Measurements from ENCODE around the gene SLC35E1.
A peak's percentile ranks its signal among the peaks of the same experiment; 100 is the strongest.

SLC35E1 gene

DNA sequence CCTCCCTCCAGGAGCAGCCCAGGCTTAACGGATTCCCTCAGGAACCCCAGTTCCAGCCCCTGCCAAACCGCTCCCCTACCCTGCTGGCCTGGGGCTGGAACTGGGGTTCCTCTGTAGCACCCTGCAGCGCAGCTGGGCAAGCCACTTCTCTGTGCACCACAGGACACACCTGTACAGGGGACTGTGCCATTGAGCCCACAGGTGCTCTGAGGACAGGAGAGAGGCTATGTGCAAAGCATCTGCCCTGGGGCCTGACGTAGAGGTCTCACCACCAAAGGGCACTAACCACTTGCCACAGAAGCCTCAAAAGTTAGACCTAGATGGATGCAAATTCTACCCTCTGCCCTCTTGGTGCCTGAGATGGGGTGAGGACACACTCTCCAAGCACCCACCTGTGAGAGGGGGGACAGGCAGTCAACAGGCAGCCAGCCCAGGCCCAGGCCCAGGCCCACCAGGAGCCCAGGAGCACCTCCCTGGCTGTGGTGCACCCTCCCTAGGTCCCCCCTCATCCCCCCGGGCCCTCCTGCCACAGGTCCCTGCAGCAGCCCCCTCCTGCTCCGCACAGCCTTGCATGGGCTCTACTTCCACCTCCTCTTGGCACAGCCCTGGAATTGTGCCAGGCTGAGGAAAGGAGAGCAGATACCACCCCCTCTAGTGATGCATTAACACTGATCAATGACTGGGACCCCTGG lies 27.6 kb upstream of the SLC35E1 start:
- DNase-seq (ENCODE audit: insufficient read length, low spot score) (no peak), FAIRE-seq (no peak)

DNA sequence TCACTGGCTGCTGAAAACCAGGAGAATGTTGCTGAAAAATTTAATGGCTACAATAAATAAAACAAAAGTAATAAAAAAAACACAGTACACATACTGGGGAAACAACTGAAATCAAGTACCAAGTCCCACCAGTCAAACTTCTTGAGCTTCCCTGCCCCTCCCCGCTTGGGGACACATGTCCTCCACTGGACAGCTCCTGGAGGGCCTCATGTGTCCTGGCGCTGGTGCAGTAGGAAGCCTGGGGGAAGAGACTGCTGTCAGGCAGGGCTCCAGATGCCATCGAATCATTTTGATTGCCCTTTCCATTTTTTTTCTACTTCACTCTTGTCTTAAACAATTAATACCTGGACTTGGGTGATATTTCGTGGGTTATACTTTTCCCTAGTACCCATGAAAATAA lies 26.6 kb upstream of the SLC35E1 start:
- FAIRE-seq = no peak
- no peak for DNase-seq (ENCODE audit: insufficient read length, low spot score)

GRCh38 chr19:16596399-16596798 lies 24.2 kb upstream of the SLC35E1 start:
- no peak for FAIRE-seq
- DNase-seq (ENCODE audit: insufficient read length, low spot score) = no peak

DNA sequence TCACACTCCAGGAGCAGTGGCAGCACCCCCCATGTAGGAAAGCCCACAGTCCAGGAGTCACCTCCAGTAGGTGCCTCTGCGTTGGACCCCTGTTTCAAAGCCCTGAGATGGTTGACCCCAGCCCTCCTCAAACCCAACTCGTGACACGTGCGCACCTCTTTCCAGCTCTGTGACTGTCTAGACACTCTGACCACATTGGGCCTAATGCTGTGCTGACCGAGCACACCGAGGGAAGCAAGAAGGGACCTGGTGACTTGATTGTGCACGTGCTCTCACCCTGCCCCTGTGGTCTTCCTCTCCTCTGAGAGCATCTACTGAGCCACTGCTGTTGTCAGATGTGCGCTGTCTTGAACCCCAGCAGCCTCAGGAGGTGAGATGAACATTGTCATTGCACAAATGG lies 22.9 kb upstream of the SLC35E1 start:
- FAIRE-seq (no peak), DNase-seq (ENCODE audit: insufficient read length, low spot score) (no peak)

GRCh38 chr19:16594681-16595091 lies 22.5 kb upstream of the SLC35E1 start:
- FAIRE-seq = peak; percentile 4
- no peak for DNase-seq (ENCODE audit: insufficient read length, low spot score)

DNA sequence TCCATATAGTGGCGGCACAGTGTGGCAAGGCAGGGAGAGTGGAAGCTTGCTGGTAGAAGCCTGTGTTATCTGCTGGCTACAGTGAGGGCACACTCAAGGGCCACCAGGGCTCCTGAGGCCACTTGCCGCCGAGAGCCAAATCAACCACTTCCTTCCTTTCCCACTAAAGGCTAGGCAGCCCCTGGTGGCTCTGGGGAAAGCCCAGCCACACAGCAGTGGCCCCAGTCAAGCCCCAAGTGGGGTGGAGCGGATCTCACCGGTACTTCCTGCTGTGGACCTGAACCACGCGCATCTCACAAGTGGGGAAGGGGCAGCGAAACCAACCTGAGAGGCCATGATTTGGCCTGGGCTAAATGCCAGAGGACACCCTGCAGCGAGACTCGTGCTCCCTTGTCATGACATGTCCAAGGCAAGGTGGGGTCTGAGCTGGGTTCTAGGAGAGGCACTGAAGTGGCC lies 21.9 kb upstream of the SLC35E1 start:
- DNase-seq (ENCODE audit: insufficient read length, low spot score) (no peak), FAIRE-seq (peak; percentile 68)

DNA sequence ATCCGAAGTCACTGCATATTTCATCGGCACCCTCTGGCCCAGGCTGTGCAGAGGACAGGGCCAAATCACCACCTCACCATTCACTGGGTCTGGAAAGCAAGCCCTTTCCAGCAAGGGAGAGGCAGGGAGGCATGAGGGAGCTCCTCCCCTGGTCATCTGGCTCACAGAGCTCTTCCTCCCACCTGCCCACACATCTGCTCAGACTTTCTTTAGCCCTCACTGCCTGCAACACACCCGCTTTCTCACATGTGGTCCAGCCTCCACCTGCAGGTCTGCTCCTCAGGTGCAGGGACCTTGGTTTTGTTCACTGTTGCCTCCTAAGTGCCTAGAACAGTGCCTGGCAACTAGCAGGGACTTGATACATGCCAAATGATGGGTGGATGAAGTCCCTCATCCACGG lies 21.0 kb upstream of the SLC35E1 start:
- DNase-seq (ENCODE audit: insufficient read length, low spot score) (no peak), FAIRE-seq (no peak)

- DNase-seq (ENCODE audit: insufficient read length, low spot score) (no peak), FAIRE-seq (no peak)
These were observed 19.8 kb upstream of the SLC35E1 start for GRCh38 chr19:16591803-16592556.

DNA sequence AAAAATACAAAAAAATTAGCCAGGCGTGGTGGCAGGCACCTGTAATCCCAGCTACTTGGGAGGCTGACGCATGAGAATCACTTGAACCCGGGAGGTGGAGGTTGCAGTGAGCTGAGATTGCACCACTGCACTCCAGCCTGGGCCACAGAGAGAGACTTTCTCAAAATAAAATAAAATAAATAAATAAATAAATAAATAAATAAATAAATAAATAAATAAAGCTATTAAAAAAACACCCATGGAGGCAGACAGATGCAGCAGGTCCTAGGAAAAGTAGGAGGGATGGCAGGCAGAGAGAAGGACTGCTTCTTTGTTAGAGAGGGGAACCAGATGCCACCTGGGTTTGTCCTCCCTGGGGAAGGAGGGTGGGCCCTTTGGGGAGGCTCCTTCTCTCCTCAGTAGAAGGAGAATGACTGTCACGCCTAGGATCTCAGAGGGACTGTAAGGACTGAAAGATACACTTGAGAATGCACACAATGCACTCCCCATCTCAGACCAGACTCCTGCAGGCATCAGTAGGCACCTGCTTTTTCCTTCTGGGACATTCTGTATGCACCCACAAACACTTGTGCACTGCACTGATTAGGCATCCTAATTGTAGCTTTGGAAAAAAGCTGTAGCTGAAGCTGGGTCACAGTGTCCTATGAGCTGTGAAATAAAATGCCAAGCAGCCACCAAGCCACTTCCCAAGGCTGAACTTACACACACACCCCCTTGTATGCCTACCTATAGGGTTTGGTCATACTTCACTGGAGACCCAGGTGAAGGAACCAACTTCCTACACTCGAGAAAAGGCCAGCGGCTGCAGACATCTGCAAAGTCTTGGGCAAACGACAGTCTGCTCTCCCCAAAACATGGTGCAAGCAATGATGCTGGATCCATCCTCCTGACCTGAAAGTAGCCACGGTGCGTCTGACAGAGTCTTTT lies 18.9 kb upstream of the SLC35E1 start:
- FAIRE-seq = peak; percentile 21

GRCh38 chr19:16589917-16590316 lies 17.7 kb upstream of the SLC35E1 start:
- no peak for FAIRE-seq
- DNase-seq (ENCODE audit: insufficient read length, low spot score) = no peak

More for the DNA sequence above, 18.9 kb upstream of the SLC35E1 start:
- DNase-seq (ENCODE audit: insufficient read length, low spot score) = no peak

- DNase-seq (ENCODE audit: insufficient read length, low spot score) = no peak
- no peak for FAIRE-seq
These were observed 16.8 kb upstream of the SLC35E1 start for GRCh38 chr19:16588824-16589577.

- FAIRE-seq (peak; percentile 100), DNase-seq (ENCODE audit: insufficient read length, low spot score) (peak; percentile 70)
These were observed 15.9 kb upstream of the SLC35E1 start for GRCh38 chr19:16587833-16588823.

DNA sequence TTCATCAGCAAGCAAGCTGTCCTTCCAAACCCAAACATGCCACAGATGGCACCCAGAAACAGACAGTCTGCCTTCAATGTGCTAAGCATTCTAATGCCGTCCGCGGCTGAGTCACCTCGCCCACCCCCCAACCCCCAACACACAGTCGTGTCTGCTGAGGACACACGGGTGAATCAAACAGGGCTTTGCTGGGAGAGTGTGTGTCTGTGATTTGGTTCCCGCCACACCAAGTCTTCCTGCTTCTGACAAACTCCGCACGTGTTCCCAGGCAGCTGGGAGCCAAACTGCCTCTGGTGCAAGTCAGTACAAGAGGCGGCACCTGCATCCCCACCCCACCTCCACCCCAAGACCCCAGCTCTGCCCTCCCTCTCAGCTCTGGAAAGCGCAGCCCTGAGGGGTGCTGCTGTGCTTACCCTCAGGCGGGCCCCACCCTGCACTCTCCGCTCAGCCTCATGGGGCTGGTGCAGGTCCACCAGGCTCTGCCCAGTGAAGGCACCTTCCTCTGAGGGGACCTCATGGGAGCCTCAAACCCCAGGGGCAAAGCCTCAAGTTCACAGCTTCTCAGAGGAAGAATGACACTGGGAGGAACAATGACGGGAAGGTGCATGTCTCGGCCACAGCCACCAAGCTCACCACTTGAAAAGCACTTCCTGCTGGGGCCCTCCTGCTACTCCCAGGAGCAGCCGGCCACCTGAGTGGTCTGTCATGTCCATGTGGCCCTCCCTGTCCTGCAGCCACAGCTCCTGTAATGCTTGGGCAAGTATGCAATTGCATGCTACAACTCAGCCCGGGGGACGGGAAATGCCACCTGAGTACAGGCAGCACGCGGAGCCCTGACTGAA lies 15.0 kb upstream of the SLC35E1 start:
- DNase-seq (ENCODE audit: insufficient read length, low spot score) = no peak
- peak; percentile 96 for FAIRE-seq

GRCh38 chr19:16586477-16586871 lies 14.3 kb upstream of the SLC35E1 start:
- FAIRE-seq = no peak
- no peak for DNase-seq (ENCODE audit: insufficient read length, low spot score)

DNA sequence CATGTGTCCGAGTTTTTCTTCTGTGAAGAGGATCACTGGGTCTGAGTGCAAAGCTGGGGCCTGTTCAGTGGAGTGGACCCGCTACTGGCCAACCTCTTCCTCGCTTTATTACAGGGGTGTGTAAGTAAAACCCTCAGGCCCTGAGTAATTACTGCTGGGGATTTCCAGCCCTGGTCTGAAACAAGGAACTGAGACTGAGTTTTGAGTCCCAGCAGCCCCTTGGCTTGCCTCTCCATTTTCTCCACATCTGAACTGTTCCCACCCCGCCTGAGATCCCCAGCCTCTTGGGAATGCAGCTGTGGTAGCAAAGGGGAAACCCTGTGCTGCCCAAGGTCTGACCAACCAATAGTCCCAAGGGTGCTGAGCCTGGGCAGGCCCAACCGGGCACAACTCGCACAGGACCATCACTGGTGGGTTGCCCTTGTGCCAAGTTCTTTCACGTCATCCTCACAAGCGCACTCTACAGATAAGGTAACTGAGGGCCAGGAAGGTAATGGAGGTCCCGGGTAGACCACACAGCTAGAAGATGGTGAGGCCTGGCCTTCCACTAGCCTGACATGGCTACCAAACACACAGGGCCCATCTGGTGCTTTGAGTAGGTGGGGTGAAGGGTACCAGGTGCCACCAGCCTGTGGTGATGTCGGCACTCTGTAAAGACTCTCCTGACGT lies 13.7 kb upstream of the SLC35E1 start:
- DNase-seq (ENCODE audit: insufficient read length, low spot score) (peak; percentile 51), FAIRE-seq (peak; percentile 97)

DNA sequence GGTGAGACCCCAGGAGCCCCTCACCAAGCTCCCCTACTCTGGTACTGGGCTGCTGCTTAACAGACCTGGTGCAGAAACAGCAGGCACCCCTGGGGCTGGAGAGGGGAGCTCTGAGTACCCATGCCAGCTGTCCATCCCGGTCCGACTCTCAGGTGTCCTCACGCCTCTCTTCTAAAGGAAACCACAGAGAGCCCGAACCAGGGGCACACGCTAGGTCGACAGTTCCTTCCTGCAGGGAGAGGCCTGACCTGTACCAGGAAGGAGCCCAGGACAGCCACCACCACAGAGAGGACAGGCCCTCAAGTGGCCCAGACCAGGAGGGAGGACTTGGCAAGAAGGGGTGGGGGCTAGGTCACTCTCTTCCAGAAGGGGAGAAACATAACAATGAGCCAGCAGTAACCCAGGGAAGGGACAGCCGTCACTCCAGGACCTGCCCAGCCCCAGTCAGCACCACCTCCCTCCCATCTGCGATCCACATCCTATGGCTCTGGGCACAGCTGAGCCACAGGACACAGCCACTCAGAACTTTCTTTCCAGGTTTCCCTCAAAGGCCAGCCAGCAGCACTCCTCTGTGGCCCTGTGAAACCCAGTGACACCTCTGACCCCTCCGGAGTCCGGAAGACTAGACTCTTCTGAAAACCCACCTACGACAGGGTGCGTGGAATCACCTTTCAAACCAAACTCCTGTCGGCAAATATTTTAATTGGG lies 13.0 kb upstream of the SLC35E1 start:
- no peak for FAIRE-seq

More for the DNA sequence above, 13.0 kb upstream of the SLC35E1 start:
- DNase-seq (ENCODE audit: insufficient read length, low spot score) = no peak

Data from GM19239 (cell line).